GM19452 (cell line): Measurements from ENCODE around the gene SLC25A51.

Experiments used
- ATAC-seq: cut with Tn5 transposase; IDR thresholded peaks from one replicate; pipeline ENCODE4 v1.9.1; 2021; ENCODE audit not compliant: unreplicated experiment

The SLC25A51 gene

DNA sequence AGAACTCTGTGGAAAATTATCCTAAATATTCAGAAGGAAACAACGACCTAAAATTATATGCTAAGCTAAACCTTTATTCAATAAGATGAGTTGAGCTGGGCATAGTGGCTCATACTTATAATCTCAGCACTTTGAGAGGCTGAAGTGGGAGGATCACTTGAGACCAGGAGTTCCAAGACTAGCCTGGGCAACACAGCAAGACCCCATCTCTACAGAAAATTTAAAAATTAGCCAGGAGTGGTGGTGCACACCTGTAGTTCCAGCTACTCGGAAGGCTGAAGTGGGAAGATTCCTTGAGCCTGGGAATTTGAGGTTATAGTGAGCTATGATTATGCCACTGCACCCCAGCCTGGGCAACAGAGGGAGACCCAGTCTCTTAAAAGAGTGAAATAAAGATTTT, 51.7 kb downstream of the SLC25A51 start:
- no peak for ATAC-seq

DNA sequence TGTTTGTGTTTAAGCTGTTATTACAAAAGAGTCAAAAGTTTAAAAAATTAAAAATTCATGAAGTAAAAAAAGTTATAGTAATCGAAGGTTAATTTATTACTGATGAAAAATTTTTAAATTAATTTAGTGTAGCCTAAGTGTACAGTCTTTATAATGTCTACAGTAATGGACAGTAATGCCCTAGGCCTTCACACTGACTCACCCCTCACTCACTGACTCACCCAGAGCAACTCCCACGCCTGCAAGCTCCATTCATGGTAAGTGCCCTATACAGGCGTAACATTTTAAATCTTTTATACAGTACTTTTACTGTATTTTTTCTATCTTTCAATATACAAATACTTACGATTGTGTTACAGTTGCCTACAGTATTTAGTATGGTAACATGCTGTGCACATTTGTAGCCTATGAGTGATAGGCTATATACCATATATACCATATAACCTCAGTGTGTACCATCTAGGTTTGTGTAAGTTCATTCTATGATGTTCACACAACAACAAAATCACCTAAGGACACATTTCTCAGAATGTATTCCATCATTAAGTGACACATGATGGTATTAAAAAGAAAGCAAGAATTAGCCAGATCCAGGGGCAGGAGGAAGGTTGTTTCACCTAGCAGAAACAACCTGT, 63.2 kb downstream of the SLC25A51 start:
- ATAC-seq: no peak

DNA sequence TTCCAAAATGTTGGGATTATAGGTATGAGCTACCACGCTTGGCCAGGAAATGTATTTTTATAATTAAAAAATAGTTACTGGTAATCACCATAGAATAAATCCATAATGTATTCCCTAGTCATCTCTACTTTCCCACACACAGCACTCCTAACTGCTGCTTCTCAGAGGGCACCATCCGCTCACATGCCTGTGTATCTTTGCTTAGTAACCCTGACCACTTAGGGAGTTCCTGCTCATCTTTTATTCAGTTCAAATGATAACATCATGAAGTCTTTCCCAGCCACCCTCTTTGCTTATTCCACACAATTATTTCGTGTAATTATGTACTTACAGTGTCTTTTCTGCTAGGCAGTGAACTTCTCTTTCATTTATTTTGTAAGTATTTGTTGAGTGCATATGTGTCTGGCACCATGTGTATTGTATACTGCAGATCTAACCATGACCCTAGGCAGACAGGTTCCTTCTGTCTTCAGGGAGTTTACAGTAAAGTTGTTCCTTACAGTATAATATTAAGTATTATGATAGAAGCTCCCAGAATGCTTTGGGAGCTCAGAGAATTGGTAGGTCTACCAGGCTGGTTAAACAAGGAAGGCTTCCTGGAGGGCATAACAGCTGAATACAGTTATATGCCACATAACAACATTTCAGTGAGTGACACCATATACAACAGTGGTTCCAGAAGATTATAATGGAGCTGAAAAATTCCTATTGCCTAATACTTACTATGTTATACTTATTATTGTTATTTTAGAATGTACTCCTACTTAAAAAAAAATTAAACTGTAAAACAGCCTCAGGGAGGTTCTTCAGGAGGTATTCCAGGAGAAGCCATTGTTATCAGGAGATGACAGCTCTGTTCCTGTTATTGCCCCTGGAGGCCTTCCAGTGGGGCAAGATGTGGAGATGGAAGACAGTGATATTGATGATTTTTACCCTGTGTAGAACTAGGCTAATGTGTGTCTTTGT, 64.1 kb downstream of the SLC25A51 start:
- no peak for ATAC-seq
